NCI-H345 treated with DMSO at 0.1 percent for 48 hours (cell line): ENCODE results near the gene DIS3L.
"Not testable (repeated sequence)": the region's sequence is repeated elsewhere in the genome, so short reads cannot be mapped to it uniquely, and the experiment has no call there.

ENCODE experiments used
- DNase-seq: peaks from one replicate; lab custom pipeline; 2025; ENCODE audit not compliant: unreplicated experiment; lab: John Stamatoyannopoulos, UW

DIS3L gene

DNA sequence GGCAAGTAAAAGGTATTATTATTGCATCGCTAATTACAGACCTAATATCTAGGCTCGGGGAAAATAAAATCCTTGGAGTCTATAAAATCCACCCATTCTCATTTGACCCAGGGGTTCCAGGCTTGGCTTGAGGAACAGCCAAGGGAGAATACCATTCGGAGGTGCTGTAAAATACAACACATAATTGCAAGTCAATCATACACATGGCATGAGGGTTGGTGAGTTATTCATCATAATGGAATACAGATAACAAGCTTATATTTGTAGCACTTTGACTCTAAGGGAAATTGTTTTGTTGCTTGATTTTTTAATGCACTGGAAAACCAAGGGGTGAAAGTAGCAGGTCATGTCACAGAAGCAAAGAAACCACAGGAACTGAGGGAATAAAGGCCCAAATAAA lies 16.8 kb upstream of the DIS3L start:
- no peak for DNase-seq

DNA sequence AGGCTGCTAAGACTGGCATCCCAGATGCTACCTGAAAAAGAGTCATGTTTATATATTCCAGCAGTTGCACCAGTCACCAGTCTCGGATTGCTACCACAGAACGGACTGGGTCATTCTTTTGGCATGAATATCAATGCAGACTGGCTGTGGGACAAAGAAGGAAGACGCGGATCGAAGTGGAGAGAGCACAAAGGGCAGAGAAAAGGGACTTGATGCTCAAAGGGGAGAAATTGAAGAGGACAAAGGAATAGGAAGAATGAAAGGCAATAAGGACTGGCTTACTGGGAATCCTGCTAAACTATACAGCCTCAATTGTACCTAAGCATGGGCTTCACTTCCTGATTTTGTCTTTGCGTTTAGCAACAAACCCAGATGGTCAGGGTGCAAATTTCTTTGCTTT lies 15.3 kb upstream of the DIS3L start:
- no peak for DNase-seq

DNA sequence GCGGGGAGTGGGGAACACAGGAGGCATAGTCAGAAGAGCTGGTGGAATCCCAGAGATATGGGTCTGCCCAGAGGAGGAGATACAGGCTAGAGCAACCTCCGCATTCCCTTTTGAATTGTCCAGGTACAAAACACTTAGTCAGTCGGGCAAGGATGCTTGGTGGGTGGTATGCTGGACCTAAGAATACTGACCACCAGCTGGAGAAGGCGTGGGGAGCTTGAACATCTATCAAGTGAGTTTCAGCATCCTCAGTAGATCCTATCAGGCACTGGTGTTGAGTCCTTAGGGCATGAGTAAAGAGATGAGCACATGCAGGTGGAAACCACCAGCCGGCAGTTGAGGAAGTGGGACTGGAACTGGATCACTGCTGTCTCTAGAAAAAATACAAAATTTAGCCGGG lies 14.7 kb upstream of the DIS3L start:
- DNase-seq, result no peak

DNA sequence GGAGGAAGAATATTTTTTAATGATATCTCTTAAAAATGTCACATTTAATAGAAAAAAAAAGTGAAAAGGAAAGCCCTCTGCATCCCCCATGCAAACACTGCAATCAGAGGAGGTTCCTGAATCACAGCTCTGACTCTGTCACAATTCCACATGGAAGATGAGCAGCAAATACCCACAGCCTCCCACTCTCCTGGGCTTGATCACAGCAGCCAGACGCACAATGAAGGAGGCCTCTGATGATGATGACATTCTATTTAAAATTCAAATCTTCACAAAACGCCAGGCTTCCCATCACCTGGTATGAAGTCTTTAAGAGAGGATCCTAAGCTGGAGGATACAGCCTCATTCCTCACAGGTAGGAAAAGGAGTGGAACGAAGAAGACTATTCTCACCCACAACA lies 9.1 kb upstream of the DIS3L start:
- DNase-seq, result no peak

DNA sequence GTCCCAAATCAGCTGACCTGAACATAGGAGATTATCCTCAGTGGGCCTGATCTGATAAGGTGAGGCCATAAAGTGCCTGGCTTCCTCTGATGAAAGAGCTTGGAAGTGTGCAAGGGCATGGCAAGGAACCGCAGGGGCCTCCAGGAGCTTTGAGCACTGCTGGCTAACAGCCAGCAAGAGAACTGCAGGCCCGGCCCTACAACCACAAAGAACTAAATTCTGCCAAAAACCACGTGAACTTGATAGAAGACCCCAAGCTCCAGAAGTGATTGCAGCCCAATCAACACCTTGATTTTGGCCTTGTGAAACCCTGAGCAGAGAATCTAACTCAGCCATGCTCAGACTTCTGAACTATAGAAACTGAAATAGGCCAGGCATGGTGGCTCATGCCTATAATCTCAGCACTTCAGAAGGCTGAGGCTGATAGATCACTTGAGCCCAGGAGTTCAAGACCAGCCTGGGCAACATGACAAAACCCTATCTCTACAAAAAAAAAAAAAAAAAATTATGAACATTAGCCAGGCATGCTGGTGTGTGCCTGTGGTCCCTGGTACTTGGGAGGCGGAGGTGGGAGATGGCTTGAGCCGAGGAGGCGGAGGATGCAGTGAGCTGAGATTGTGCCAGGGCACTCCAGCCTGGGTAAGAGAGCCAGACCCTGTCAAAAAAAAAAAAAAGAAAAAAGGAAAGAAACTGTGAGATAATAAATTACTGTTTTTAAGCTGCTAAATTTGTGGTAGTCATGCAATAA lies 7.7 kb upstream of the DIS3L start:
- no peak for DNase-seq

DNA sequence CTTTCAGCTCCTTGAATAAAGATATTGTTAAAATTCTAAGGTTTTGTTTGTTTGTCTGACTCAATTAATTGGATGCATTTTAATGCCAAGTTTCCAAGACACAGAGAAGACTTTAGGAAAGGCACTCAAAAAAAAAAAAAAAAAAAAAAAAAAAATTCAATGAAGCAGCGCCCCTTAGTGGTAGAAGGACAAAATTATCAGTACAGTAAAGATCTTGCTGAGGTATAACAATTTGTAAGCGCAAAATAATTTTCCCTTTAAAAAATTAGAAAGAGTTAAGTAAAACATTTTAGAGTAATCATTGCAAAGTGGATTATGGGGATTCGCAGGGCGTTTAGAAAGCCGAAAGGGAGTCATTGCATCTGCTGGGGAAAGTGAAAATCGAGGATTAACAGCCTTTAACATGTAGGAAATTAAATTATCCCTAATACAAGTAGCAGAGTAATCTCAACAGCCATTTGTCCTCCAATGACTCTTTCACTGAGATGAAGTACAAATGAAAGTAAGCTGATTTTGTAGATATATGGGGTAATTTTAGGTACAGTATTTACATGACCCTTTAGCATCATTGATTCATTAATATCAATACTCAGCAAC lies 5.8 kb upstream of the DIS3L start:
- no peak for DNase-seq

DNA sequence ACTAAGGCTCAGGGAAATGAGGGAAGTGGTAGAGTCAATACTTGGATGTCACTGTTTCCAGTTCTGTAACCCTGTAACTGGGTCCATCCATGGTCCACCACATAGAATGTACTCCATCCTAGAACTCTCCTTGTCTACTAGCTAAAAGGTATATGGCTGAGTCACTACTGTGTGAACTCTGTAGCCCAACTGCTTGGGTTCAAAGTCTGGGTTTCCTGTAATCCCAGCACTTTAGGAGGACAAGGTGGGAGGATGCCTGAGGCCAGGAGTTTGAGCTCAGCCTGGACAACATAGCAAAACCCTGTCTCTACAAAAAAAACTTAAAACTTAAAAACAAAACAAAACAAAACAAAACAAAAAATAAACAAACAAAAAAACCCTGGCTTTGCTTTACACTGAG lies 5.3 kb upstream of the DIS3L start:
- no peak for DNase-seq

DNA sequence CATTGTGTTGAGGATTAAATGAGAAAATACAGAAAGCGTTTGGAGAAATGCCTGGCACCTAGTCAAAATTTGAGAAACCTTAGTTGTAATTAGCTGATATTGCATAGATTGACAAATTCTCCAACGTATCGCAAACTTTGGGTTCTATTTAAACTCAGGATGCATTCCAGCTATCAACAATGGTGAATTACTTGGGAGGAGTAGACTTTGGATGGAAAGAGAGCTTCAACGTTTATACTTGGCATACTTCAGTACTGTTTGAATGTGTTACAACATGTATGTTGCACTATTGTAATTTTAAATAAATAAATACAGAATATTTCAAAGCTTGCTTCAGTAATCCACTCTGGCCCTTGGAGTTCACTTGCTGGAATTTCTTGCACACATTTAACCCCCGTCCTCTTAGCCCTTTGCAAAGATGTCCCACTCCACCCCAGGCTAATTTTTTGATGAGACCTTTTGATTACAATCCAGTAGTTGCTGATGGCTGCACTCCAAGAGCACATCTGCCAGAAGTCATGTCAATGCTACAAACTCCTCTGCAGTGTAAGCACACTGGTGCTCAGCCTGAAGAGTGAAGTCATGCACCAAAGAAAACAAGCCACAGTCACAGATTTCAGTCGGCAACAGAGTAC lies 4.7 kb upstream of the DIS3L start:
- DNase-seq, result no peak

DNA sequence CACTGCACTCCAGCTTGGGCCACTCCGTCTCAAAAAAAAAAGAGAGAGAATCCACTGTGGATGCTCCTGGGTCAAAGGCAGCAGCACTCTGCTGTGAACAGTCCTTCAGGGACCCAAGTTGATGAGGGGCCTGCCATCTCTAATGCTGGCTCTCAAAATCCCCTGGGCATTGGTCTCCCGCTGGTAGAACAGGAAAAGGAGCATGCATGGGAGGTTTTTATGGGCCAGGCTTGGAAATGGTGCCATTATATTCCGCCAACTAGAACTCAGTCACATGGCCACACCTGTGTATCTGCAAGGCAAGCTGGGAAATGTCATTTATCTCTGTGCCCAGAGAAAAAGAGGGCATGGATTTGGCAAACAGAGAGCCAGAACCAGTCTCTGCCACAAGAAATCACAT lies 3.4 kb upstream of the DIS3L start:
- DNase-seq, result no peak

DNA sequence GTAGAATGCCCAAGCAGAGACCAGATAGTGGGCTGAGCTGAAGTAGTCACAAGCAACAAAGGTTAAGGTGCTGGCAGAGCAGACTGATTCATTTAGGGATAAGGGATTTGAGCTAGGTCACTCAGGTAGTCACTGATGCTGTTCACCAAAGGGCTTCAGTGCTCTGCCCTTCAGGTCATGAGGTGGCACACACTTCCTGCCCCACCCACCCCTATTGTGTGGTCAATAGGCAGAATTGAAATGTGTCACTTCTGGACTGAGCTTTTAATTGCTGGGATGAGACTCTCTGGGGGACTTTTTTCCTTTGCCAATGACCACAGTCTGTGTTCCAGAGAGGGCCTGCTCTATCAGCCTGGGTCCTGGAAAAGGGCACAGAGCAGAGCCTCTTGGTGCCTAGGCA lies 2.9 kb upstream of the DIS3L start:
- no peak for DNase-seq

DNA sequence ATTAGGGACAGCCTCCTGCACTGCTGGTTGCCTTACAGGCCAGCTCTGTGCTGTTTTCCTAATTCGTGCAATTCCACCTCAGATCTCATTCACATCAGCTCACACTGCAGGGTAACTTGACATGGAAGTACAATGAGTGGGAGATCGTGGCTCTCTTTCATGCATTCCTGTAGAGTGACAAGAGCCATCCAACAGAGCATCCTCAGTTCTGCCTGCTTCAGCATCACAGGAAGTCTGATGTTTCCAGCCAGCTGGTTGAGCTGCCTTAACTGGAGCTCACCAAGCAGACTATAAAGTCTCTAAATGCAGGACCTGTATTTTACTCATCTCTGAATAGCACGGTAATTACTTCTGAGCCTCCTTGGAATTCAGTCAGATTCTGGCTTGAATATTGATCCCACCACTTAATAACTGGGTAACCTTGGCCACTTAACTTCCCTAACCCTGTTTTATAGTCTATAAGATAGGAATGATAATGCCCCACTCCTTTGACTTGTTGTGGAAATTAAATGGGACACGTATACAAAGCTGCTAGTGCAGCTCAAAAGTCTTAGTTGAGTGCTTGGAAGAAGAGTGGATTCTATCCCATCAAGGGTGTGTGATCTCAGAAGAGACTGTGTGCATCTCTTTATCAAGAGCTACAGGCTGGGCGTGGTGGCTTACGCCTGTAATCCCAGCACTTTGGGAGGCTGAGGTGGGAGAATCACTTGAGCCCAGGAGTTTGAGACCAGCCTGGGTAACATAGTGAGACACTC lies 1.4 kb upstream of the DIS3L start:
- no peak for DNase-seq

DNA sequence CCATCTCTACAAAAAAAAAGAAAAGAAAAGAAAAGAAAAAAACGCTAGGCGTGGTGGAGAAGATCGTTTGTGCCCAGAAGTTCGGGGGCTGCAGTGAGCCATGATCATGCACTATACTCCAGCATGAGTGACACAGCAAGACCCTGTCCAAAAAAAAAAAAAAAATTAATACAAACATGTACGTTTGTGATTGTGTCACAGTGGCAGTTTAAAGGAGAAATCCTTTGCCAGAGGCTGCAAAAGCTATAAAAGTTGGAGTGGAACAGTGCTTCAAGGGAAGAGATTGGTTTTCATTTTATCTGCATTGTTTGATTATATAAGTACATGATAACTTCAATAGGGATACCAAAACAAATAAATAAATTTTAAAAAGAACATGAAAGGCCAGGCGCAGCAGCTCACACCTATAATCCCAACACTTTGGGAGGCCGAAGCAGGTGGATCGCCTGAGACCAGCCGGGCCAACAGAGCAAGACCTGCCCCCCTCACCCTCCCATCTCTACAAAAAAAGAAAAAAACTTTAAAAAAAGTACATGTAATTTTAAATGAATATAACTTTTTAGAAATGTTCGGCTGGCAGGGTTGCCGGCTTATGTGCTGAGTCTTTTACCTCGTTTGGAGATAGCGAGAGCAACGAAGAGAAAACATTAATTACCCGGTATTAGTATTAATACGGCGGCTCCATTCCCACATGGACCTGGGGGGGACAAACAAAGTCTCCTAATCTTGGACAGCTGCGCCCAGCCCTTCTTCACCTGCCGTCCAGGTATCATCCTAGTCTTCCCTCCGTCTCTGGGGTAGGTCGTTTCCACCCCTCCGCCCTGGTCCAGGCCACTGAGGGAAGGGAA lies 573 bp upstream of the DIS3L start:
- DNase-seq, result no peak

DNA sequence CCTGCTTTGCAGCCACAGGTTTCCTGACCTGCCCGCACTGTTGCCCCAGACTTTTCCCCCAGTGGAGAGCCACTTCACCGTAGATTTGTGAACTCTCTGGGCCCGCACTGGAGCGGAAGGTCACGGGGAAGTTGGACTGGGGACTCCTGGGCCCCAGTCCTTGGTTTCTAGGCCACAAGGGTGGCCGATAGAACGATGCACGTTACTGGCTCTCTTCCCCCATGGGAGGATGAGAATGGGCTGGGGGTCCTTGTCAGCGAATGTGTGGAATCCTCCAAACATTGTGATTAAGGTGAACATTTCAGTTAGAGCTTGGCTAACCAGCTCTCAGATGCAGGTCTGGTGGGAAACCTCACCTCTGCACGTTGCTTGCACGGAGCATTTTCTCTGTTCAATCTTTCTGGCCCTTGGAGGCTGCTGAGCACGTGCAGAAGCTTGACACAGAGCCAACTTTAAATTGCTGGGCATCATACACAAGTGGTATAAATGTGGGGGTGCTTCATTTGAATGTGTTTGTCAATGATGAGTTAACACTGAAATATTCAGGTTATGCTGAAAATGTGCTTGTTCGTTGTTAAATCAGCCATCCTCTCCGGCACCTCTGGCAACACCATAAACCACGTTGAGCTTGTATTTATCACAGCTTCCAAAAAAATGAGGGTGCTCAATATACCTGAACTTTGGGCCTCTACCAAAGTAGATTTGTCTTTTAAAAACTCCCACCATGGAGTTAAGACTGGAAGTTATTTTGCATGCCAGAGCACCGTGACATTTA lies 976 bp downstream of the DIS3L start:
- DNase-seq, result no peak

DNA sequence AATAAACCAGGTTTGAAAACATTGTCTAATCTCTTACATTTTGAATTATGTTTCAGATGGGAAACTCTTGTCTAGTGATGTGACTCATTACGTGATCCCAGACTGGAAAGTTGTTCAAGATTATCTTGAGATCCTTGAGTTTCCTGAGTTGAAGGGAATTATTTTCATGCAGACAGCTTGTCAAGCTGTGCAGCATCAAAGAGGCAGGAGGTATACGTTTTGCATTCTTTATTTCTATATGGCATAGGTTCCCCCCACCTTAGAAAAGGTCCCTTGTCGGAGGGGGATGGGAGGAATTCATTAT lies 1.5 kb downstream of the DIS3L start:
- DNase-seq, result no peak

DNA sequence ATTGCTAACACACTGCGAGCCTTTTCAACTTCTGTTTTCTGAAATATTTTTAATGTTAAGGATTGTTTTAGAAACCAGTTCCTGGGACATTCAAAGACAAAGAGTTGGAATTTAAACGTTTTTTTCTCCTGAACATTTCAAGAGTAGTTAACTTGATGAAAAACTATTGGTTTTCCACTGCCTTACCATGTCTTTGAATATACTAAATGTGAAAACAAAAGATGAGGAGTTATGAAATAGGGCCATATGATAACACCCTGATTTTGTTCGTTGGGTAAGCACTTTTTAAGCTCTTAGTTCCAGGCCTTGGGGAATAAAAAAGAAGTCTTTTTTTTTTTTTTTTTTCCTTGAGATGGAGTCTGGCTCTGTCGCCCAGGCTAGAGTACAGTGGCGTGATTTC lies 2.8 kb downstream of the DIS3L start:
- DNase-seq, result no peak

DNA sequence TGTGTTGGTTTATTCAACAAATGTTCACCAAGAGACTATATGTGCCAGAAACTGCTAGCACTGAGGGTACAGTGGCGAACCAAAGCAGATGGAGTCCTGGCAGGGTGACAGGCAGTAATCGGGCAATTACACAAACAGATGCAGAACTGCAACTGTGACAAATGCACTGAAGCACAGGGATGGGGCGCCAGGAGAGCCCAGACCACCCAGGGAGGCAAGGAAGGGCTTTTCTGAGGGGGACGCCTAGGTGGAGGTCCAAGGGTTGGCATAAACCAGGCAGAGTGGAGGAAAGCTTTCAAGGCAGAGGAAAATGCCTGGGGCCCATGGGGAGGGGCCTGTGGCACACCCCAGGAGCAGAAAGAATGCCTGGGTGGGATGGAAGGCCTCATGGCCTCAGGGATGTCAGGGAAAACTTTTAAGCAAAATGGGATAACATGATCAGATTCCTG lies 5.5 kb downstream of the DIS3L start:
- DNase-seq, result no peak

DNA sequence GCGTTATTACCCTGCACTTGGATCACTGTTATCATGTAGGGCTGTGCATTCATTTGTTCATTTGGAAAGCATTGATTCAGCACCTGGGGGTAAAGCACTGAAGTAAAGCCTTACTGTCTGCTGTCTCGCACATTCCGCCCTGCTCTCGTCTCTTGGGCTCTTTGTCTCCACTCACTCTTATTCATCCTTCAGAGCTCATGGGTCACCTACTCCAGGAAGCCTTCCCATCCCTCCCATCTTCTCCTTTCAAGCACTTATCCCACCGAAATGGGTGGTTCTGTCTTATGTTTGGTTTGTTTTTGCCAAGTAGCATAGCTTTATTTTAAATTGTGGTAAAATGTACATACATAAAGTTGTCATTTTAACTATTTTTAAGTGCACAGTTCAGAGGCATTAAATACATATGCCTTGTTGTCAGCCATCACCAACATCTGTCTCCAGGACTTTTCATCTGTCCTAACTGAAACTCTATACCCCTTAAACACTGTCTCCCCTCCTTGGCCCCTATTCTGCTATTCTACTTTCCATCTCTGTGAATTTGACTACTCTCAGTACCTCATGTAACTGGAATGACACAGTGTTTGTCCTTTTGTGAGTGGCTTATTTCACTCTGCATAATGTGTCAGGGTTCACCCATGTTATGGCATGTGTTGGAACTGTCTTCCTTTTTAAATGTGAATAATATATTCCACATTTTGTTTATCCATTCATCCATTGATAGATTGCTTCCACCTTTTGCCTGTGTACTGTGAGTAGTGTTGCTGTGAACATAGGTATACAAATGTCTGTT lies 9.3 kb downstream of the DIS3L start:
- no peak for DNase-seq

DNA sequence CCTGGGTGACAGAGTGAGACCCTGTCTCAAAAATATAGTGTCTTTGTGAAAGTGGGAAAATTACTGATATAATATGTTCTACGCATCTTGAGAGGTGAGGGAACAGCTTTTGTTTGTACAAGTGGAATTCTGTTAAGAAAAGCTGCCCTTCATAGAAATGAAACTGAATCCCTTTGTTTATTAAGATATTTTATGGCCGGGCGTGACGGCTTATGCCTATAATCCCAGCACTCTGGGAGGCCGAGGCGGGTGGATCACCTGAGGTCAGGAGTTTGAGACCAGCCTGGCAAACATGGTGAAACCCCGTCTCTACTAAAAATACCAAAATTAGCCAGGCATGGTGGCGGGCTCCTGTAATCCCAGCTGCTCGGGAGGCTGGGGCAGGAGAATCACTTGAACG lies 11.1 kb downstream of the DIS3L start:
- not testable (repeated sequence) for DNase-seq

DNA sequence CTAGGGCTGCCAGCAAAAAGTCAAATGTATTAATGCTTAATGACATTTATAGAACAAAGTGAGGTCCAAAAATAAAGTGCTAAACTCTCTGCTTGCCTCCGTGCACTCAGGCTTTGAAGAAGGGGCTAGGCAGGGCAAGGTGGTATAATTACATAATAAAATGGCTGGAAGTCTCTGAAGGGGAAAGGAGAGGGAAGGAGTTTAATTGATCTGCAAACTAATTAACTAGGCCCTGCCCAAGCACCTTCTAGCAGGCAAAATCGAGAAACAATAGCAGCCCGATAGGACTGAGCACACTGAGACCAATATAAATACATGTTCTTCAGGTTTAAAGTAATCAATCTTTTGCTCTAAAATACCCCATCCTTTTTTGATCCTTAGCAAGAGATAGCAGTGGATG lies 13.0 kb downstream of the DIS3L start:
- DNase-seq, result no peak

DNA sequence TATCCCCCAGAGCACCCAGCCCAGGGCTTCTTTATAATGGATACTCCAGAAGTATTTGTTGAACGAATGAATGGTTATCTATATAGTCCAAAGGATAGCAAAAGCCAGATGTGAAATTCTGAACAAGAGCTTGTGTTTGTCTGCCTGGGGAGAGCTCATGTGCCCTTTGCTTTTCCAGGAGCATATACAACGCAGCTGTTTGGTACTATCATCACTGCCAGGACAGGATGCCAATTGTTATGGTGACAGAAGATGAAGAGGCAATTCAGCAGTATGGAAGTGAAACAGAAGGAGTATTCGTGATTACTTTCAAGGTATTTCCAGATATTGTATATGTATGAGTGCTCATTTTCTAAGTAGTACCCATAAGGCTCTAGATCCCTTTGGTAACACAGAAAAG lies 15.2 kb downstream of the DIS3L start:
- DNase-seq, result no peak
